Naive thymus-derived CD4-positive, alpha-beta T cell (primary cell): ENCODE measurements around the gene MAP3K2. TPM values are rescaled to one million over a fixed set of nuclear protein-coding genes. Genes with fewer than 3 reads are reported as not detected.

Experiments used
- ATAC-seq: fragments of 150-1000 bp; cut with Tn5 transposase; 2 replicates; pipeline ENCODE4 v1.10.0; 2021; ENCODE audit warnings: mild to moderate bottlenecking, moderate library complexity
- CTCF ChIA-PET: fragments of 350-600 bp; sonication (Branson Sonifier 250); formaldehyde crosslinking; loops from one replicate; lab custom pipeline; 2021; ENCODE audit warnings: antibody characterized with exemption; lab: Charles Lee
- POLR2A ChIA-PET: fragments of 350-600 bp; sonication (Branson Sonifier 250); formaldehyde crosslinking; loops from one replicate; lab custom pipeline; 2021; ENCODE audit warnings: antibody characterized with exemption, inconsistent platforms; lab: Charles Lee
- DNase-seq, 9 donors: peaks; one replicate each; pipeline versions ENCODE4 v3.0.0 to v3.0.0-alpha.2; 2020 to 2022; ENCODE audit warnings: mixed read lengths in 1 of 9
- H3K27ac ChIP-seq: one replicate; pipeline ENCODE4 v1.7.0; 2013; ENCODE audit warnings: mild to moderate bottlenecking, low read depth, low read length, moderate library complexity
- H3K27me3 ChIP-seq, 2 donors: one replicate each; pipeline ENCODE4 v1.7.0; 2013; ENCODE audit warnings: low read length in 2 of 2, mild to moderate bottlenecking in 2 of 2, moderate library complexity in 2 of 2; ENCODE audit not compliant: control insufficient read depth in 2 of 2, insufficient read depth in 2 of 2
- H3K36me3 ChIP-seq, 3 experiments: 1 replicate in 2 of 3; 2 replicates in 1 of 3; pipeline ENCODE4 v1.7.0; 2013; ENCODE audit warnings: low read length in 3 of 3, mild to moderate bottlenecking in 3 of 3, moderate library complexity in 1 of 3; ENCODE audit not compliant: insufficient read depth in 3 of 3, control insufficient read depth in 2 of 3
- H3K4me1 ChIP-seq, 2 donors: one replicate each; pipeline ENCODE4 v1.7.0; 2013; ENCODE audit warnings: low read length in 2 of 2, mild to moderate bottlenecking in 2 of 2, moderate library complexity in 1 of 2; ENCODE audit not compliant: control insufficient read depth in 2 of 2, insufficient read depth in 2 of 2
- H3K4me3 ChIP-seq: 2 replicates; pipeline ENCODE4 v1.7.0; 2013; ENCODE audit warnings: mild to moderate bottlenecking, low read length
- H3K9me3 ChIP-seq, 3 experiments: 1 replicate in 2 of 3; 2 replicates in 1 of 3; pipeline ENCODE4 v1.7.0; 2013; ENCODE audit warnings: low read length in 3 of 3; ENCODE audit not compliant: control insufficient read depth in 2 of 3
- H3K27ac Mint-ChIP-seq, 9 donors: one replicate each; pipeline ENCODE4 v1.8.0; 2020 to 2022; ENCODE audit warnings: mixed read lengths in 9 of 9, mild to moderate bottlenecking in 8 of 9, moderate library complexity in 5 of 9, inconsistent platforms in 2 of 9
- H3K27me3 Mint-ChIP-seq, 5 donors: one replicate each; pipeline ENCODE4 v1.8.0; 2021 to 2022; ENCODE audit warnings: mixed read lengths in 5 of 5, mild to moderate bottlenecking in 1 of 5
- H3K36me3 Mint-ChIP-seq, 5 donors: one replicate each; pipeline ENCODE4 v1.8.0; 2020 to 2022; ENCODE audit warnings: mixed read lengths in 5 of 5, mild to moderate bottlenecking in 3 of 5, inconsistent platforms in 1 of 5
- H3K4me1 Mint-ChIP-seq, 7 donors: one replicate each; pipeline ENCODE4 v1.8.0; 2020 to 2022; ENCODE audit warnings: mixed read lengths in 7 of 7, mild to moderate bottlenecking in 3 of 7, inconsistent platforms in 1 of 7
- H3K4me3 Mint-ChIP-seq, 10 donors: one replicate each; pipeline ENCODE4 v1.8.0; 2020 to 2022; ENCODE audit warnings: mild to moderate bottlenecking in 10 of 10, mixed read lengths in 10 of 10, moderate library complexity in 6 of 10, inconsistent platforms in 2 of 10
- H3K9me3 Mint-ChIP-seq, 11 donors: one replicate each; pipeline ENCODE4 v1.8.0; 2020 to 2022; ENCODE audit warnings: mixed read lengths in 11 of 11, mild to moderate bottlenecking in 4 of 11, inconsistent platforms in 1 of 11, moderate library complexity in 1 of 11
- intact Hi-C, 2 donors: fragments of 100-400 bp; cut with micrococcal nuclease; formaldehyde crosslinking; loops; one replicate each; pipeline ENCODE4 v1.15.1; 2023
- polyA plus RNA-seq, 2 donors: library from polyadenylated mRNA; unstranded; fragments of 300-500 nt; fragmentation: Illumina TruSeq; gene quantifications; one replicate each; pipeline ENCODE4 v1.2.3, GENCODE V29; 2021
- total RNA-seq, 6 experiments: library from RNA in 5 of 6; stranded (reverse) in 5 of 6; gene quantifications; 1 replicate in 5 of 6; 2 replicates in 1 of 6; pipeline ENCODE4 v1.2.3 and lab custom pipeline; 2021 to 2026

Gene MAP3K2
- total and polyA plus RNA-seq, 7 experiments from 2014 or later = 41.3 to 111 (median 81.3) TPM

- Histone ChIP-seq H3K4me1 (peaks cover 0 to 10% of the 10 kb centered on the region in 2 donors), H3K36me3 (peaks cover 0 to 19% (median 6%) of the 10 kb centered on the region in 3 experiments), H3K9me3 (no peaks in the 10 kb centered on the region), H3K4me3 (no peak overlapping the region), H3K27ac (no peak overlapping the region), H3K27me3 (no peaks in the 10 kb centered on the region)
- Mint-ChIP-seq H3K9me3 (peaks cover 0 to 8% (median 0%) of the 10 kb centered on the region in 11 donors), H3K36me3 (peaks cover 3 to 40% (median 25%) of the 10 kb centered on the region in 5 donors), H3K27me3 (no peaks in the 10 kb centered on the region), H3K4me3 (no peak overlapping the region), H3K4me1 (peaks cover 3 to 39% (median 29%) of the 10 kb centered on the region in 7 donors), H3K27ac (peak overlapping the region in 2 of 9 donors; percentile 64 to 88)
- ChIA-PET CTCF (no interaction called here), POLR2A (no interaction called here)
- ATAC-seq (no peak), DNase-seq (no peak)
- intact Hi-C loops = no loop called here
These were observed 45.7 kb downstream of the MAP3K2 start for GRCh38 chr2:127342101-127342500.

- Mint-ChIP-seq H3K27me3 (no peaks in the 10 kb centered on the region), H3K4me1 (no peaks in the 10 kb centered on the region), H3K36me3 (peaks cover 0 to 26% (median 14%) of the 10 kb centered on the region in 5 donors), H3K9me3 (no peaks in the 10 kb centered on the region), H3K27ac (no peak overlapping the region), H3K4me3 (no peak overlapping the region)
- ChIA-PET CTCF (interaction anchor here (0.8 kb wide), 1 partner anchor 9 kb away, joined by 3 read pairs; no protein-coding TSS in a partner anchor), POLR2A (interaction anchor here (0.6 kb wide), 1 partner anchor 145 kb away, joined by 3 read pairs; no protein-coding TSS in a partner anchor)
- Histone ChIP-seq H3K27ac (no peak overlapping the region), H3K27me3 (no peaks in the 10 kb centered on the region), H3K36me3 (peaks cover 1 to 54% (median 16%) of the 10 kb centered on the region in 3 experiments), H3K9me3 (no peaks in the 10 kb centered on the region), H3K4me1 (no peaks in the 10 kb centered on the region), H3K4me3 (no peak overlapping the region)
- DNase-seq = no peak
- intact Hi-C loops = no loop called here
- ATAC-seq = no peak
These were observed 55.4 kb downstream of the MAP3K2 start for GRCh38 chr2:127332335-127332734.

GRCh38 chr2:127330753-127331152 lies 57.0 kb downstream of the MAP3K2 start:
- Histone ChIP-seq H3K4me3 (no peak overlapping the region), H3K27ac (no peak overlapping the region), H3K36me3 (peaks cover 0 to 50% (median 13%) of the 10 kb centered on the region in 3 experiments), H3K9me3 (no peaks in the 10 kb centered on the region), H3K4me1 (no peaks in the 10 kb centered on the region), H3K27me3 (no peaks in the 10 kb centered on the region)
- no peaks in the 10 kb centered on the region for H3K27me3 Mint-ChIP-seq
- H3K4me3 Mint-ChIP-seq = no peak overlapping the region
- CTCF ChIA-PET = interaction anchor here (1.2 kb wide), 1 partner anchor 149 kb away, joined by 6 read pairs; no protein-coding TSS in a partner anchor
- no peaks in the 10 kb centered on the region for H3K9me3 Mint-ChIP-seq
- POLR2A ChIA-PET = no interaction called here
- intact Hi-C loops = no loop called here
- H3K4me1 Mint-ChIP-seq = no peaks in the 10 kb centered on the region
- DNase-seq = no peak
- no peak for ATAC-seq
- H3K36me3 Mint-ChIP-seq = peaks cover 0 to 28% (median 17%) of the 10 kb centered on the region in 5 donors
- H3K27ac Mint-ChIP-seq = no peak overlapping the region

- no peaks in the 10 kb centered on the region for H3K27me3 ChIP-seq
- no peak for DNase-seq
- H3K4me1 ChIP-seq = no peaks in the 10 kb centered on the region
- ATAC-seq = no peak
- H3K27me3 Mint-ChIP-seq = no peaks in the 10 kb centered on the region
- POLR2A ChIA-PET = no interaction called here
- H3K4me3 ChIP-seq = no peak overlapping the region
- no peak overlapping the region for H3K27ac ChIP-seq
- H3K4me3 Mint-ChIP-seq = no peak overlapping the region
- peaks cover 5 to 37% (median 31%) of the 10 kb centered on the region in 5 donors for H3K36me3 Mint-ChIP-seq
- CTCF ChIA-PET = interaction anchor here (2.9 kb wide), 1 partner anchor 153 kb away, joined by 13 read pairs; no protein-coding TSS in a partner anchor
- H3K27ac Mint-ChIP-seq = no peak overlapping the region
- H3K4me1 Mint-ChIP-seq = no peaks in the 10 kb centered on the region
- peaks cover 0 to 4% (median 0%) of the 10 kb centered on the region in 11 donors for H3K9me3 Mint-ChIP-seq
- H3K9me3 ChIP-seq = no peaks in the 10 kb centered on the region
- peaks cover 6 to 51% (median 9%) of the 10 kb centered on the region in 3 experiments for H3K36me3 ChIP-seq
- intact Hi-C loops = no loop called here
These were observed 61.4 kb downstream of the MAP3K2 start for GRCh38 chr2:127326289-127326945.

- H3K4me1 ChIP-seq = no peaks in the 10 kb centered on the region
- H3K27ac ChIP-seq = no peak overlapping the region
- no peaks in the 10 kb centered on the region for H3K27me3 ChIP-seq
- DNase-seq (peak in 3 of 9 donors; percentile 3 to 8 (median 7)), ATAC-seq (no peak)
- Mint-ChIP-seq H3K27me3 (no peaks in the 10 kb centered on the region), H3K36me3 (peaks cover 14 to 54% (median 45%) of the 10 kb centered on the region in 5 donors), H3K4me3 (no peak overlapping the region), H3K4me1 (peaks cover 0 to 6% (median 0%) of the 10 kb centered on the region in 7 donors), H3K27ac (no peak overlapping the region), H3K9me3 (peaks cover 2 to 13% (median 6%) of the 10 kb centered on the region in 11 donors)
- peaks cover 13 to 61% (median 19%) of the 10 kb centered on the region in 3 experiments for H3K36me3 ChIP-seq
- H3K9me3 ChIP-seq = no peaks in the 10 kb centered on the region
- intact Hi-C loops = loop anchor here (1.0 kb wide), 1 partner anchor 155 kb away; no protein-coding TSS in a partner anchor
- H3K4me3 ChIP-seq = no peak overlapping the region
- ChIA-PET CTCF (interaction anchor here (0.9 to 2.9 kb wide), 3 partner anchors 90 to 155 kb away, joined by 4 to 13 read pairs (median 7); no protein-coding TSS in a partner anchor), POLR2A (no interaction called here)
These were observed 63.1 kb downstream of the MAP3K2 start for GRCh38 chr2:127324635-127325034.

- H3K36me3 ChIP-seq = peaks cover 22 to 78% (median 25%) of the 10 kb centered on the region in 3 experiments
- H3K36me3 Mint-ChIP-seq = peaks cover 19 to 61% (median 48%) of the 10 kb centered on the region in 5 donors
- intact Hi-C loops = no loop called here
These were observed 66.5 kb downstream of the MAP3K2 start for GRCh38 chr2:127321303-127321702.

More at GRCh38 chr2:127321303-127321702, 66.5 kb downstream of the MAP3K2 start:
- Mint-ChIP-seq H3K4me1 (peaks cover 0 to 6% (median 0%) of the 10 kb centered on the region in 7 donors), H3K27ac (no peak overlapping the region), H3K9me3 (peaks cover 2 to 13% (median 6%) of the 10 kb centered on the region in 11 donors), H3K27me3 (no peaks in the 10 kb centered on the region), H3K4me3 (no peak overlapping the region)
- ATAC-seq = no peak
- Histone ChIP-seq H3K27me3 (no peaks in the 10 kb centered on the region), H3K4me3 (no peak overlapping the region), H3K4me1 (no peaks in the 10 kb centered on the region), H3K27ac (no peak overlapping the region), H3K9me3 (no peaks in the 10 kb centered on the region)
- no peak for DNase-seq
- ChIA-PET CTCF (interaction anchor here (1.7 kb wide), 1 partner anchor 158 kb away, joined by 3 read pairs; no protein-coding TSS in a partner anchor), POLR2A (no interaction called here)
